ENCODE results near the gene GGT6.
"Not testable (repeated sequence)": the region's sequence is repeated elsewhere in the genome, so short reads cannot be mapped to it uniquely, and the experiment has no call there.

GGT6 gene, protein sequence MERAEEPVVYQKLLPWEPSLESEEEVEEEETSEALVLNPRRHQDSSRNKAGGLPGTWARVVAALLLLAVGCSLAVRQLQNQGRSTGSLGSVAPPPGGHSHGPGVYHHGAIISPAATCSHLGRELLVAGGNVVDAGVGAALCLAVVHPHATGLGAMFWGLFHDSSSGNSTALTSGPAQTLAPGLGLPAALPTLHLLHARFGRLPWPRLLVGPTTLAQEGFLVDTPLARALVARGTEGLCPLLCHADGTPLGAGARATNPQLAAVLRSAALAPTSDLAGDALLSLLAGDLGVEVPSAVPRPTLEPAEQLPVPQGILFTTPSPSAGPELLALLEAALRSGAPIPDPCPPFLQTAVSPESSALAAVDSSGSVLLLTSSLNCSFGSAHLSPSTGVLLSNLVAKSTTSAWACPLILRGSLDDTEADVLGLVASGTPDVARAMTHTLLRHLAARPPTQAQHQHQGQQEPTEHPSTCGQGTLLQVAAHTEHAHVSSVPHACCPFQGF

DNA sequence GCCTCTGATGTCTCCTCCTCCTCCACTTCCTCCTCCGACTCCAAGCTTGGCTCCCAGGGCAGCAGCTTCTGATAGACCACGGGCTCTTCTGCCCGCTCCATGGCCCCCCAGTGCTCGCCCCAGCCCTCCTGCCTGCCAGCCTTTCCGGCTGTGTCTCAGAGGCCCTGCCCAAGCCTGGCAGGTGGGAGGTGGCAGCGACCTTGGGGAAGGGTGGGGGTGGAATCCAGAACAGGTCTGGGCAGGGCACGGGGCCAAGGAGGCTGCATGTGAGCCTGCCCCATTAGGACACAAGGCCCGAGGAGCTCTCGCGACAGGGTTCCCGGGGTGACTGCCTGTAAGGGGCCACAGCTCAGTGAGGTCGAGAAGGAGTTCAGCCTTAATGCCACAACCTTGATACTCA lies at the start of gene GGT6:
TSS of gene GGT6 (minus strand) at position 157 of the 400 bp plus-strand sequence. CDS start at position 101, 56 bp downstream.
- DNase-seq (ENCODE audit: low read depth in 2 of 2): no peak

DNA sequence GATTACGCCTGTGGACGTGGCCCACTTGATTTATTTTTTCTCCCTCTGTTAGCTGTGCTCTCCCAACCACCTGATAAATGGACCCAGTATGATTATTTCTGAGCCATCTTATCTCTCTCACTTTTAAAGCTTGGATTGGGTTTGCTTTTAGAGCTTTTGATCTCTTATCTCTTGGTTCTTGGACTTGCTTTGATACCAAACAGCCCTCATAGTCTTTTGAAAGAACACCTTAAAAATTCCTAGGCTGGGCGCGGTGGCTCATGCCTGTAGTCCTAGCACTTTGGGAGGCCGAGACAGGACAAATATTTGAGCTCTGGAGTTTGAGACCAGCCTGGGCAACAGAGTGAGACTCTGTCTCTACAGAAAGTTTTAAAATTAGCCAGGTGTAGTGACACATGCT lies 49.8 kb upstream of the GGT6 start:
- DNase-seq (ENCODE audit: low read depth in 2 of 2): no peak

DNA sequence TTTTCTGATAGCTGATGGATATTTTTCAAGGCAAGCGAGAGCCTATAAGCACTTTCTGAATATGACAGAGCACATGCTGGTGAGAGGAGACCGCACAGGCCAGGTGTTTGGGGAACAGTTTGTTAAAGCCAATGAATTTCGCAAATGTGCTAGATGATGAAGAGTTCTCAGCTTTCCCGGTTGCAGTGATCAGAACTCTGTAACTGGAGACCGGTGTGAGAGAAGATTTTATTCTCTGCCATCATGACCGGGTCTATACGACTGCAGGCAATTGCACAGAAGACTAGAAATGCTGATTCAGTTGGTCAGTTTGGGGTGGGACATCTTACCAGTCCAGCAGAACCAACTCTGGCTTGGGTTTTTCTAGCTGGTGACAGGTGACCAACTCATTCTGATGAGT lies 49.4 kb upstream of the GGT6 start:
- no peak for DNase-seq (ENCODE audit: low read depth in 2 of 2)

DNA sequence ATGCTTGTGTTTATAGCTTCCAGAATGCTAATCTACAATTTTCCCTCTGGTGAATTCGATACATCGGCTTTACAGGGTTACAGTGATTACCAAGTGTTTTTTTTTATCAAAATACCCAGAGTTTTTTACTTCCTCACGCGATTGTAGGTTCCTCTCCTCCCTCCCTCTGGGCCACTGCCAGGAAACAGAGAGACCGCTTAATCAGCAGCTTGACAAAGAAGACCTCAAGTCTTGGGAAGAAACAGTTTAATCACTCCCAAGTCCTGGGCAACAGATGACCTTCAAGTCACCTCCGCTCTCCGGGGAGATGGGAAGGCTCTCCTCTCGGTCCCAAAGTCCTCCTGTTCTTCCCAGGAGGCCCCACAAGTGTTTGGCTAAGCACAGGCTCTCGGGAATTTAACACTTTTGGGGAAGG lies 47.4 kb upstream of the GGT6 start:
- peak; percentile 30 to 31 for DNase-seq (ENCODE audit: low read depth in 2 of 2)

DNA sequence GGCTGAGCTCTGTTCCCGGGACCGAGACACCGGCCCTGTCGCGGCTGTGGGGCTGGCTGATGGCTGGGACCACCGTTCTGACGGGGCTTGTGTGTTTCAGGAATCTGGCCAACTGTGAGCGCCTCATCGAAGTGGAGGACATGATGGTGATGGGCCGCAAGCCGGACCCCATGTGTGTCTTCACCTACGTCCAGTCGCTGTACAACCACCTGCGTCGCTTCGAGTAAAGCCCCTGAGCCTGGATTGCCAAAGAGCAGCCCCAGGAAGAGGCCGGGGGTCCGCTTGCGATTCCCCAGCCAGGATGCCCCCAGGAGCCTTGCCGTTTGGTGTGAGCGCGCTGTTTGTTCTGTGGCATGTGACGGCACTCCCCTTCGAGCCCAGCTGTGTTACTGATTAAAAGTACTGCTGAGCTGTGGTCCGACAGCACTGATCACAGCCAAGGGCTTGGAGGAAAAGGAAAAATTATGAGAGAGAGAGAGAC lies 46.9 kb upstream of the GGT6 start:
- no peak for DNase-seq (ENCODE audit: low read depth in 2 of 2)

DNA sequence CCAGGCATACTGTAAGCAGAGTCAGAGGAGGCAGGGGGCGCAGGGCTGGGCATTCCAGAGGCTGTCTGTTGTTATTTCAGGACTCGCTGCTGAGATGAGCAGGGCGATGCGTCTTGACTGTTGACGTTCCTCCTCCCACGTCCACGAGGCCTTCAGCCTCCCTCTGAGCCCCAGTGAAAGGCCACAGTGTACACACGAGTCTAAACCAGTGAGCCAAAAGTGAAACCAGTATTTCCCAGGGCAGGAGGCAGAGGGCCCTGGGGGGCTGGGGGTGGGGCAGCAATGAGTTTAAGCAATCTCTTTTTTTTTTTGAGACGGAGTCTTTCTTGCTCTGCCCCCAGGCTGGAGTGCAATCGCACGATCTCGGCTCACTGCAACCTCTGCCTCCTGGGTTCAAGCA lies 45.4 kb upstream of the GGT6 start:
- DNase-seq (ENCODE audit: low read depth in 2 of 2): no peak

DNA sequence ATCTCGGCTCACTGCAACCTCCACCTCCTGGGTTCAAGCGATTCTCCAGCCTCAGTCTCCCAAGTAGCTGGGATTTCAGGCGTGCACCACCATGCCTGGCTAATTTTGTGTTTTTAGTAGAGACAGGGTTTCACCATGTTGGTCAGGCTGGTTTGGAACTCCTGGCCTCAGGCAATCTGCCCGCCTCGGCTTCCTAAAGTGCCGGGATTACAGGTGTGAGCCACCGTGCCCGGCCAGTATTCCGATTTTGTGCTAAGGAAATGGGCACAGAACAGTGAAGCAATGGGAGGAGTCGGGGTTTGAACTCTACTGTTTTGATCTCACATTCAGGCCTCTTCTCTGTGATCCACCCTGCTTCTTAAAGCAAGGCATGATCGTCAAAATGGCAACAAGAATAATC lies 44.4 kb upstream of the GGT6 start:
- not testable (repeated sequence) for DNase-seq (ENCODE audit: low read depth in 2 of 2)

DNA sequence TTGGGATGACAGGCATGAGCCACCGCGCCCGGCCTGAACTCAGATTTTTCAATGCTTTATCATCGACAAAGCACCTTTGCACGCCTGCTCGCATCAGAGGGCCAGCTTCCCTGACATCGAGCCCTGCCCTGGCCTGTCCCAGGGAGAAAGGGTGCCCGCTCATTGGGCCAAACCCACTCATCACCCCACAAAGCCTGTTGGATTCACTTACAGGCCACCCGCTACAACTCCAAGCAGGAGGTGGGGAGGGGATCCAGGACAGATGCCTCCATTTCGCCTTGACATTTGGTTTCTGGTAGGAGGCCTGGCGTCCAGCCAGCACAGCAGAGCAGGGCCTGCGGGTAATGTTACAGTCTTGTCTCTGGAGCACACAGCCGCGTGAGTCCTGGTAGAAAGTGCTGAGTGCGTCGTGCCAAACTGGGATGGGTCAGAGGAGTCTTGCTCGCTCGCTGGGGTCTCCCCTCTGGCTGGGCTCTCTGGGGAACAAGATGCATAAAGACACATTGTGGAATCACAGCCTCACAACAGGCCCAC lies 43.8 kb upstream of the GGT6 start:
- peak; percentile 51 to 54 for DNase-seq (ENCODE audit: low read depth in 2 of 2)

DNA sequence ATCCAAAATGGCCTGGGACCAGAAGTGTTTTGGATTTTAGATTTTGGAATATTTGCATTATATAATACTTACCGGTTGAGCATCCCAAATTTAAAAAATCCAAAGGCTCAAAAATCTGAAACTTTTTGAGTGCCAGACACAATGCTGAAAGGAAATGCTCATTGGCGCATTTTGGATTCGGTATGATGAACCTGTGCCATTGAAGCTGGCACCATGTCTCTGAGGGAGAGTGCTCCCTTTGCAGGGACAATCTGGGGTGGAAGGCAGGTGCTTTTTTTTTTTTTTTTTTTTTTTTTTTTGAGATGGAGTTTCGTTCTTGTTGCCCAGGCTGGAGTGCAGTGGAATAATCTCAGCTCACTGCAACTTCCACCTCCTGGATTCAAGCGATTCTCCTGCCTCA lies 41.7 kb upstream of the GGT6 start:
- DNase-seq (ENCODE audit: low read depth in 2 of 2): no peak

DNA sequence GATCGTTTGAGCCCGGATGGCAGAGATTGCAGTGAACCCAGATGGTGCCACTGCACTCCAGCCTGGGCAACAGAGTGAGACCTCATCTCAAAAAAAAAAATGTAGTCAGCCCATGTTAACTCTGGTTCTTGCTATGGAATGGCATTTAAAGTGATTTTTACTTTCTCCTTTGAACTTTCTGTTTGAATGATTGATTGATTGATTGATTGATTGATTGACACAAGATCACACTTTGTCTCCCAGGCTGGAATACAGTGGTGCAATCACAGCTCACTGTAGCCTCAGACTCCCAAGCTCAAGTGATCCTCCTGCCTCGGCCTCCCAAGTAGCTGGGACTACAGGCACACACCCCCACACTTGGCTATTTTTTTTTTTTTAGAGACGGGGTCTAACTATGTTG lies 40.9 kb upstream of the GGT6 start:
- DNase-seq (ENCODE audit: low read depth in 2 of 2): no peak

DNA sequence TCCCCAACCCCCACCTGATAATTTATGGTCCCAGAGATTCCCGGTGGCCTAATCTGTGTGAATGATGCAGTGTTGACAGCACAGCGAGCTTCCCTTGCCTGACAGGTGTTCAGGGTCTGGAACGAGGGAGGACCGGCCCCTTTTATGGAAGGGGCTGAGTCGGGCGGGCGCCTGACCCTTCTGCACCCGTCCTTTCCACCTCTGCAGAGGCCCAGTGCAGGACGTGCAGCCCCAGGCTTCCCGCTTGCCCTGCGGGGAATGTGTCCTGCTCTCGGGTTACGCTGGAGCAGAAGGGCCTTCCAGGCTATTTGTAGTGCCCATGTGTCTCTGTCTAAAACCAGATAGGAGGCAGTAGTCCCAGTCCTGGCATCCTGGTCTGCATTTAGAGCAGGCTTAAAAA lies 40.2 kb upstream of the GGT6 start:
- DNase-seq (ENCODE audit: low read depth in 2 of 2): no peak

DNA sequence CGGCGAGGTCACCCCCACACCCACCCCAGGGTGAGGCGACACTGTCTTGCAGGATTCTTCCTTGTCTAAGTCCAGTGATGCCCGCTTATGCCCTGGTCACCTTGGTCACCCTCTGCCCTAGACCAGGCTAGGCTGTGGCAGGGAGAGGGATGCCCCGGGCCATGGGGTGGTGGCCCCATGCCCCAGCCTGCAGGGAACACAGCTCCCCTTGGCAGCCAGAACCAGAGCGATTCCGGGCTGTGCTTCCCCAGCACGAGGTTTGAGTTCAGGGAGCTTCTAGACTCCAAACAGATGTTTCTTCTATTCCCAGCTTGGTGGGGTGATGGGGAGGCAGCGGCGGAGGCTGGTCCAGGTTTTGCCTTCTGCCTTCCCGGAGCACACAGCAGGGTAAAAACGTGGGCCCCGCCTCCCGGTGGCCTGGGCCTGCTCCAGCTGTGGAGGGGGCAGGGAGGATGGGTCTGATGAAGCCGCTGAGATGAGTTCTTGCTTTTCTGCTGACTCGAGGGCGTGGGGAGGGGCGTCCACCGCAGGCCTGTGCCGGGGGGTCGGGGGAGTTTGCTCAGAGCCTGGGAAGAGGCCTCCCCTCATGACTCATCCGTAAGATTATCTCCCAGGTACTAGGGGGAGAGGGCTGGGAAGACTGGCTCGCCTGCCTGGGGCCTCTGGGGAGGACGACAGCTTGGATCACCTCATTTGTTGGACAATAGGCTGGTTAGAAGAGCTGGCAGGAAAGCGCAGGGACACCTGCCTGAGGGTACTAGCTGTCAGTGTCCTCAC lies 39.3 kb upstream of the GGT6 start:
- DNase-seq (ENCODE audit: low read depth in 2 of 2): peak; percentile 52 to 61

DNA sequence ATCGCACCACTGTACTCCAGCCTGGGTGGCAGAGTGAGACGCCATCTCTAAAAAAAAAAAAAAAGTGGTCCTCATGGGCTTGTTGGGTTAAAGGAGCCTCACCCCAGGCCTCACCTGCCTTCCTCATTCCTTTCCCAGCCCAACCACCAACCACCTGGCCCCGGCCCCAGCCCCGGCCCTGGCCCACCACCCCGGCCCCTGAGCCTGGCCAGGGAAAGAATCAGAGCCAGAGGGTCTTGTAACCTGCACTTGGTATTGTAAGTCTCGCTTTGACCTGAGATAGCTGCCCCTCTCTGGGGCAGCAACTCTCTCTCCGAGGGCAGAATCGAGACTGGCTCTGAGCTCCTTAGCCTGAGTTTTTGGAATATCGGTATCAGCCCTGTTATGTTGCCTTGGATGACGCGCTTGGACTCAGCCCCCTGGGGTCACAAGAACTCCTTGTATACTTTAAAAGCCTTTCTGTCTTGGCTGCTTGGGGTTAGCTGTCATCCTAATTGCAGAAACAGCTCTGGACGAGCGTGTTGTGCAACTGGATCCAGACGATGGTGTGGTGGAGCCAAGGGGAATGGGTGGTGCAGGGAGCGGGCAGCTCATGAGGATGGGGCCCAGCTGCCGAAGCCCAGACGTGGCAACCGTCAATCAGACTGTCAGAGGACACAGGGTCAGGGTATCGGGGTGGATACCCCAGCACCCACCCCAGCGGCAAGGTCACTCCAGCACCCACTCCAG lies 38.6 kb upstream of the GGT6 start:
- DNase-seq (ENCODE audit: low read depth in 2 of 2): peak; percentile 7 to 8

DNA sequence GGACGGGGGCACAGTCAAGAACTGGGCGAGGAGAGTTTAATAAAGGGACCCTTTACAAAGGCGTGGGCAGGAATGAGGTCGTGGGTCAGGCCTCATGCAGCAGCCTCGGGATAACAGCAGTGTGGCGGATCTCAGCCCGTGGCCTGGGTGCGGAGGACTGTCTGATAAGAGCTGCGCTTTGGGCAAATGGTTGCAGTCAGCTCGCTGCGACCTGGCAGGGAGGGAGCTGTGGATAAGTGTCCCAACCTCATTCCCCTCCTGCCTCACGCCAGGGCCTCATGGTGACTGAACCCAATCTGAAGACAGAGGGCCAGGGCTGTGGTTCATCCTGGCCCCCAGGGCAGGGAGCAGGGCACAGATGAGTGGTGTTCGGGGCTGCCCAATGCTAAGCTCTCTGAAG lies 37.6 kb upstream of the GGT6 start:
- DNase-seq (ENCODE audit: low read depth in 2 of 2): no peak

DNA sequence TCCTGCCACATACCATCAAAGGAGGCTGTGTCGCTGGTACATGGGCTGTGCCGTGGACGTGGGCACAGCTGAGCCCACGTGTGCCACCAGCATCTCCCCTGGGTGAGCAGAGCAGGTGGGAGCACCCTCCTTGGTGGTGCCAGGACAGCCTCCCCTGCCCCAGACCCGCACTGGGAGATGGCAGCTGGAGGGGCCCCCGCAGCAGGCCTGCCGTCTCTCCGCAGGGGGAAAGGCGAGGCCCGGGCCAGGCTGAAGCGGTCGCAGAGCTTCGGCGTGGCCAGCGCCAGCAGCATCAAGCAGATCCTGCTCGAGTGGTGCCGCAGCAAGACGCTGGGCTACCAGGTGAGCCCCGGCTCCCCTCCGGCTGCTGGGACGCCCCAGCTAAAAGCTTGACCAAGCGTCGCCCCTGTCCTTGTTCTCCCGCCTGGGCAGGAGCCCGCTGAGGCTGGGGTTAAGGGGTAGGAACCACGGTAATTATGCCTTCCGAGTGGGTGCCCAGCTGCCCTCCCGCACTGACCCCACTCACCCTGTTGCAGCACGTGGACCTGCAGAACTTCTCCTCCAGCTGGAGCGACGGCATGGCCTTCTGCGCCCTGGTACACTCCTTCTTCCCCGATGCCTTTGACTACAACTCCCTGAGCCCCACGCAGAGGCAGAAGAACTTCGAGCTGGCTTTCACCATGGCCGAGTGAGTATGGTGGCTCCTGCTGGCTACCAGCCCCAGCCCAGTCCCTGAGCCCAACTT lies 36.4 kb upstream of the GGT6 start:
- DNase-seq (ENCODE audit: low read depth in 2 of 2): no peak

DNA sequence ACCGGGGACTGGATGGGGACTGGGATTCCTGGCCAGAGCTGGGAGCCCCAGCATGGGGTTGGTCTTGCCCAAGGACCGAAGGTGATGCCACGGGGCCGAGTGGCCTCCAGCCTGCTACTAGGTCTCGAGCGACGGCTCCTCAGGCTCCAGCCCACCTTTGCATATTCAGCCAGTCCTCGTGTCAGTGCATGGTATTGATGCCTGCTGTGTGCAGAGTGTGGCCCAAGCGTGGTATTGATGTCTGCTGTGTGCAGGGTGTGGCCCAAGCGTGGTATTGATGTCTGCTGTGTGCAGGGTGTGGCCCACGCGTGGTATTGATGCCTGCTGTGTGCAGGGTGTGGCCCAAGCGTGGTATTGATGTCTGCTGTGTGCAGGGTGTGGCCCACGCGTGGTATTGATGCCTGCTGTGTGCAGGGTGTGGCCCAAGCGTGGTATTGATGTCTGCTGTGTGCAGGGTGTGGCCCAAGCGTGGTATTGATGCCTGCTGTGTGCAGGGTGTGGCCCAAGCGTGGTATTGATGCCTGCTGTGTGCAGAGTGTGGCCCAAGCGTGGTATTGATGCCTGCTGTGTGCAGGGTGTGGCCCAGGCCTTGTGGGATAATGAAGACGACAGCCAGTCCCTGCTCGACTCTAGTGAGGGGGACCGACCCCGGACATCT lies 35.4 kb upstream of the GGT6 start:
- DNase-seq (ENCODE audit: low read depth in 2 of 2): not testable (repeated sequence)

DNA sequence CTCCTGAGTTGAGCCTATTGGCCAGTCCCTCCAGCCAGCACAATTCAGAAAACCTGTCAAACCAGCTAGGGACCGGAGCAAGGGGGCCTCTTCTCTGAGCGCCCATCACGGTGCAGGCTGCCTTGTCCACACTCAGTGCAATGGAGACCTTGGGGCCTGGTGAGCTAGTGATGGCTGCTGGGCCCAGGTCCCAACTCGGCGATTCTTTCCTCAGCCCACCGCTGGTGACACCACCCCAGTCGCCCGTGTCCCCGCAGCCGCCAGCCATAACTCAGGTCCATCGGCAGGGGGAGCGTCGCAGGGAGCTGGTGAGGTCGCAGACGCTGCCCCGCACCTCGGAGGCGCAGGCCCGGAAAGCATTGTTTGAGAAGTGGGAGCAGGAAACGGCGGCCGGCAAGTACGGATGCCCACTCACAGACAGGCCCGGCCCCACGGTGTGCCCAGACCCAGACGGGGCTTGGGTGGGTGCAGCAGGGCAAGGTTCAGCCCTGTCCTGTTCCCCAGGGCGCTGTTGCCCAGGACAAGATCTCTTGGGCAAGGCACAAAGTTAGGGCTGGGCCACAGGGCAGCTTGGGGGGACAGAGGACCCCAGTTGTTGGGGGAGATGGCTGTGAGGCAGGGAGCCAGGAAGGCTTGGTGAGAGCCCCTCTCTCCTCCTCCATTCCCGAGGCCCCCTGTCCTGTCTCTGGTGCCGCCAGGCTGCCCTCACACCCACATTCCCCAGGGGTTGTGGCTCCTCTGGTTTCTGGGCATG lies 34.7 kb upstream of the GGT6 start:
- DNase-seq (ENCODE audit: low read depth in 2 of 2): no peak

DNA sequence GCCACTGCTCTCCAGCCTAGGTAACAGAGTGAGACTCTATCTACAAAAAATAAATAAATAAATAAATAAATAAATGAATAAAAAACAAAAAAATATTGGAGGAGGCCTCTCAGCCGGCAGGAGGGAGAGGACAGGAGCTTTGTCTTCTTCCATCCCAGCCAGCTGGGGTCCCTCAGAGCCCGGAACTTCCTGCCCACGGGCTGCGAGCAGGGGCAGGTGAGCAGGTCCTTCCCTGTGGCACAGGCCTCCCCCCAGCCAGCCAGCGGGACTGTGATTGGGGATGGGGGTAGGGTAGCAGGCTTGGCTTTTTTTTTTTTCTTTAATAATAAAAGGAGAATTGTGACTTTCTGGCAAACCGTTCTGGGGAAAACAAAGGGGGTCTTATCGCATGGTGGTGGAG lies 34.0 kb upstream of the GGT6 start:
- DNase-seq (ENCODE audit: low read depth in 2 of 2): no peak

DNA sequence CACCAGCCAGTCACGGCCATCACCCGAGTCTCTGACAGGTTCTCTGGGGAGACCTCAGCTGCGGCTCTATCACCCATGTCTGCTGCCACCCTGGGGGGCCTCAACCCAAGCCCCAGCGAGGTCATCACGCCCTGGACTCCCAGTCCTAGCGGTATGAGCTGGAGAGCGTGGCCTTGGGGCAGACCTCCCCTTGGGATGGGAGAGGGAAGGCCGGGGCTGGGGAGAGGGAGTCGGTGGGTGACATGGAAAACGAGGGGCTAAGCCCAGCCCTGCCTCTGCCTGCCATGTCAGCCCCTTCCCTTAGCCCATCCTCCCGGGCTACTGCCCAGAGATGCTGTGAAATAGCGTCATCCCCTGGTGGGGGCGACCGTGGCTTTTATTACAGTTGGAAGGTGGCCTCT lies 32.6 kb upstream of the GGT6 start:
- DNase-seq (ENCODE audit: low read depth in 2 of 2): no peak

Data from fibroblast of skin of left quadriceps (primary cell).